22Rv1 (cell line): ENCODE data around the gene CDK14.

Source experiments
- H3K27ac ChIP-seq: fragments of 450-650 bp; 2 replicates; pipeline ENCODE4 v1.5.1; 2017
- ZFX ChIP-seq: fragments of 450-650 bp; IDR thresholded peaks from 2 replicates; pipeline ENCODE4 v1.6.1; 2017; ENCODE audit warnings: antibody characterized with exemption, borderline replicate concordance
- TF ChIP-seq, protein P1 (sequence below): fragments of 450-650 bp; IDR thresholded peaks from 2 replicates; pipeline ENCODE4 v1.5.1; 2017; ENCODE audit warnings: mild to moderate bottlenecking

Gene CDK14

DNA sequence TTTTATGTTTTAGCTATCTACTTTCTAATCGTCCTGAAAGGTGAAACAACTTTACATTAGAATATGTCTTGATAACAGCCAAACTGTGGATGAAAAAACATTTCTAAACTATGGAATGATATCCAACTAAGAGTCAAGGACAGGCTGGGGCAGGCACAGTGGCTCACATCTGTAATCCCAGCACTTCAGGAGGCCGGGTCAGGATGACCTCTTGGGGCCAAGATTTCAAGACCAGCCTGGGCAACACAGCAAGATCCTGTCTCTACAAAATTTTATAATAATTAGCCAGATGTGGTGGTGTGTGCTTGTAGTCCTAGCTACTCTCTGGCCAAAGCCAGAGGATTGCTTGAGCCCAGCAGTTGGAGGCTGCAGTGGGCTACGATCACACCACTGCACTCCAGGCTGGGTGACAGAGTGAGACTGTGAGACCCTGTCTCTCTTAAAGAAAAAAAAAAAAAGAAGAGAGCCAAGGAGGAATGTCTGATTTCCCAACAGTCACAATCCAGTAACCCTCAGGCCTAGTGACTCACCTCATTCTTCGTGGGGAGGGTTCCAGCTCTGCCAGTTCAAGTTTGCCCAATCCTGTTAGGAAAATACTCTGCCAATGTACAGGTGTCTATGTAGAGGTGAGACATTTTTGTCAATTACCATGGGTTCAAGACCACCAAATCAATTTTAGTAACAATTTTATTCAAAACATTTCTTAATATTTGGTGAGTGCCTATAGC is 653.5 kb downstream of the CDK14 start:
- TF ChIP-seq, protein P1, sequence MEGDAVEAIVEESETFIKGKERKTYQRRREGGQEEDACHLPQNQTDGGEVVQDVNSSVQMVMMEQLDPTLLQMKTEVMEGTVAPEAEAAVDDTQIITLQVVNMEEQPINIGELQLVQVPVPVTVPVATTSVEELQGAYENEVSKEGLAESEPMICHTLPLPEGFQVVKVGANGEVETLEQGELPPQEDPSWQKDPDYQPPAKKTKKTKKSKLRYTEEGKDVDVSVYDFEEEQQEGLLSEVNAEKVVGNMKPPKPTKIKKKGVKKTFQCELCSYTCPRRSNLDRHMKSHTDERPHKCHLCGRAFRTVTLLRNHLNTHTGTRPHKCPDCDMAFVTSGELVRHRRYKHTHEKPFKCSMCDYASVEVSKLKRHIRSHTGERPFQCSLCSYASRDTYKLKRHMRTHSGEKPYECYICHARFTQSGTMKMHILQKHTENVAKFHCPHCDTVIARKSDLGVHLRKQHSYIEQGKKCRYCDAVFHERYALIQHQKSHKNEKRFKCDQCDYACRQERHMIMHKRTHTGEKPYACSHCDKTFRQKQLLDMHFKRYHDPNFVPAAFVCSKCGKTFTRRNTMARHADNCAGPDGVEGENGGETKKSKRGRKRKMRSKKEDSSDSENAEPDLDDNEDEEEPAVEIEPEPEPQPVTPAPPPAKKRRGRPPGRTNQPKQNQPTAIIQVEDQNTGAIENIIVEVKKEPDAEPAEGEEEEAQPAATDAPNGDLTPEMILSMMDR, result no peak
- TF ChIP-seq ZFX, result no peak
- H3K27ac ChIP-seq, result no peak overlapping the region

DNA sequence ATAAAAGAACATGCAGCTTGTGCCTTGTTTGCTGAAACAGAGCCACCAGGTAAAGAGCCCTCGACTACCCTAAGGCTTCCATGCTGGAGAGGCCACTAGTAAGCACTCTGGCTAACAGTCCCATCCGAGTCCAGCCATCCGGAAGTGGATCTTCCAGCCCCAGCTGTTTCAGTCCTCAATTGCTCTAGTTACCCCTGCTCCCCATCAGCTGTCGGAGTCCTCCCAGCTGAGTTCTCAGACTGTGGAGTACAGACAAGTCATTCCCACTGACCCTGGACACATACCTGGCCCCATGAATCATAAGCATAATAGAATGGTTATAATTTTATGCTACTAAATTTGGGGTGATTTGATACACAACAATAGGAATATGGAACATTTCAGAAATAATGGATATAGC is 654.6 kb downstream of the CDK14 start:
- TF ChIP-seq ZFX, result no peak
- TF ChIP-seq, protein P1, result no peak

DNA sequence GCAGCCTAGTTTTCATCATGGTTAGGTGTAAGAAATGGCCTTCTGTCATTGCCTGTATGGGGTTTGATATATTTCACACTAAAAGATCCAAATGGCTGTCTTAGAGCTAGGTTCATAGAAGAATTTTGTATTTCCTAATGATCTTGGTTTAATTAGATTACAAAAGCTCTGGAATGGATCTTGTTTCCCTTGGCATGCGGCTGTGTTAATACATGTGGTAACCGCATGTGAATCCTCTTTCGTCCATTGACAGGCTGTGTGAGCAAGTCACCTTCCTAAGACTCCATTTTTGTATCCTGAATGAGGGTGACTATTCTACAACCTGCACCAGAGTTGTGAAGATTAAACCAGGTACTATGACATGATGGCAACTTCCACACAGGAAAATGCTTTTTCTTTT is 655.8 kb downstream of the CDK14 start:
- TF ChIP-seq, protein P1, result no peak
- no peak for TF ChIP-seq ZFX
- no peak overlapping the region for H3K27ac ChIP-seq

More for the DNA sequence above, 654.6 kb downstream of the CDK14 start:
- H3K27ac ChIP-seq, result no peak overlapping the region
